Measurements from ENCODE around the gene RAD51AP2. TPM values are rescaled to one million over a fixed set of nuclear protein-coding genes. Genes with fewer than 3 reads are reported as not detected.
A peak's percentile ranks its signal among the peaks of the same experiment; 100 is the strongest.

Gene RAD51AP2
- total and polyA plus RNA-seq, 2 of the 13 experiments (the other 11 are each of a cell fraction or from before 2014, with no cell fraction given), result 0.11 to 0.12 TPM

DNA sequence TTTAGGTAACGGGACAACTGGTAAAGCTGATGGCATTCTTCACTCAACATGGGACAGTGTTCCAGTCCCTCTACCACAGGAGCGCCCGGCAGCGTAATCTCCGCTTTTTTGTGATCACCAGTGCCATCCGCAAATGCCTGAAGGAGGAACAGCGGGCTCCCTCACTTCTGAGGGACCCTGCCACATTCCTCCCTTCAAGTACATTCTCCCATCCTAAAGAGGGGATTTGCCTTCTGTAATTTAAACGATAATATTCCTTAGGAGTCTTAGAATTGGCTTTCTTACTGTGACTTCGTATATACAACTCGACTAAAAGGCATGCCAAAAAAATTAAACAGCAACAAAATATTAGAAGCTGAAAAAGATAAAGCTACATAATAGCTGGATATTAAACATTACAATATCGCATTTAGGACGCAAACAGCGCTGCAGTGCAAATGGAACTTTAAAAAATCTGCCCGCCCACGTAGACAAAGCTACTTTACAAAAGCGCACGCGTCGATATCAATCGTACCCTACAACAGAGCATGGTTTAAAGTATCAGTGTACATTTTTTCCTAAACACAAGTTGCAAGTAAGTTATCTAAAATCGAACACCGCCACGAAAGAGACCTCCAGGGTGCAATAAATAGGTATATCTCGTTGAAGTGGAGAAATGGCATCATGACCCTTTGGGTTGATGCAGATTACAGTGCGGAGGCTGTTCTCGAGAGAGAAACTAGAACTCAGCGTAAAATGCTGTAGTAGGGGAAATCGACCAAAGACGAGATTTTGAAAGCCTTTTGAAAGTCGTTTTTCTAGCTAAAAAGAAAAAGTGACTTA, 20.0 kb upstream of the RAD51AP2 start (continued):
- TF ChIP-seq, protein P1, sequence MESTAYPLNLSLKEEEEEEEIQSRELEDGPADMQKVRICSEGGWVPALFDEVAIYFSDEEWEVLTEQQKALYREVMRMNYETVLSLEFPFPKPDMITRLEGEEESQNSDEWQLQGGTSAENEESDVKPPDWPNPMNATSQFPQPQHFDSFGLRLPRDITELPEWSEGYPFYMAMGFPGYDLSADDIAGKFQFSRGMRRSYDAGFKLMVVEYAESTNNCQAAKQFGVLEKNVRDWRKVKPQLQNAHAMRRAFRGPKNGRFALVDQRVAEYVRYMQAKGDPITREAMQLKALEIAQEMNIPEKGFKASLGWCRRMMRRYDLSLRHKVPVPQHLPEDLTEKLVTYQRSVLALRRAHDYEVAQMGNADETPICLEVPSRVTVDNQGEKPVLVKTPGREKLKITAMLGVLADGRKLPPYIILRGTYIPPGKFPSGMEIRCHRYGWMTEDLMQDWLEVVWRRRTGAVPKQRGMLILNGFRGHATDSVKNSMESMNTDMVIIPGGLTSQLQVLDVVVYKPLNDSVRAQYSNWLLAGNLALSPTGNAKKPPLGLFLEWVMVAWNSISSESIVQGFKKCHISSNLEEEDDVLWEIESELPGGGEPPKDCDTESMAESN (CRISPR knock-in tag; conservative IDR thresholded peaks at IDR 0.05), result no peak
- TF ChIP-seq NCOA2 (CRISPR knock-in tag; IDR thresholded peaks at IDR 0.05), result no peak
- TF ChIP-seq RBAK (CRISPR knock-in tag; IDR thresholded peaks at IDR 0.05), result no peak
- TF ChIP-seq ZBTB3 (CRISPR knock-in tag; IDR thresholded peaks at IDR 0.05; ENCODE audit: borderline replicate concordance, low read depth), result 0 out of 2 replicates have a peak, but pooled peaks have one; percentile 64
- TF ChIP-seq, protein P2, sequence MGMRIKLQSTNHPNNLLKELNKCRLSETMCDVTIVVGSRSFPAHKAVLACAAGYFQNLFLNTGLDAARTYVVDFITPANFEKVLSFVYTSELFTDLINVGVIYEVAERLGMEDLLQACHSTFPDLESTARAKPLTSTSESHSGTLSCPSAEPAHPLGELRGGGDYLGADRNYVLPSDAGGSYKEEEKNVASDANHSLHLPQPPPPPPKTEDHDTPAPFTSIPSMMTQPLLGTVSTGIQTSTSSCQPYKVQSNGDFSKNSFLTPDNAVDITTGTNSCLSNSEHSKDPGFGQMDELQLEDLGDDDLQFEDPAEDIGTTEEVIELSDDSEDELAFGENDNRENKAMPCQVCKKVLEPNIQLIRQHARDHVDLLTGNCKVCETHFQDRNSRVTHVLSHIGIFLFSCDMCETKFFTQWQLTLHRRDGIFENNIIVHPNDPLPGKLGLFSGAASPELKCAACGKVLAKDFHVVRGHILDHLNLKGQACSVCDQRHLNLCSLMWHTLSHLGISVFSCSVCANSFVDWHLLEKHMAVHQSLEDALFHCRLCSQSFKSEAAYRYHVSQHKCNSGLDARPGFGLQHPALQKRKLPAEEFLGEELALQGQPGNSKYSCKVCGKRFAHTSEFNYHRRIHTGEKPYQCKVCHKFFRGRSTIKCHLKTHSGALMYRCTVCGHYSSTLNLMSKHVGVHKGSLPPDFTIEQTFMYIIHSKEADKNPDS (CRISPR knock-in tag; IDR thresholded peaks at IDR 0.05), result no peak
- no peak for TF ChIP-seq SYNCRIP (IDR thresholded peaks at IDR 0.05; ENCODE audit: insufficient read depth, low read depth, low read length)
- no peak for TF ChIP-seq POLR2AphosphoS2 (IDR thresholded peaks at IDR 0.05; ENCODE audit: low read depth, low read length)
- TF ChIP-seq MEF2D (CRISPR knock-in tag; IDR thresholded peaks at IDR 0.05), result 0 out of 2 replicates have a peak, but pooled peaks have one; percentile 1
- TF ChIP-seq DPF2 (CRISPR knock-in tag; IDR thresholded peaks at IDR 0.05; ENCODE audit: borderline replicate concordance, low read depth), result no peak
- TF ChIP-seq PITX1 (CRISPR knock-in tag; IDR thresholded peaks at IDR 0.05), result 0 out of 2 replicates have a peak, but pooled peaks have one; percentile 25
- TF ChIP-seq SPEN (CRISPR knock-in tag; IDR thresholded peaks at IDR 0.05; ENCODE audit: low read depth), result no peak
- peak; percentile 81; the same call in 1 of the 2 replicates for TF ChIP-seq KLF9 (CRISPR knock-in tag; IDR thresholded peaks at IDR 0.05; ENCODE audit: low read depth)
- no peak for TF ChIP-seq ZNF550 (CRISPR knock-in tag; IDR thresholded peaks at IDR 0.05; ENCODE audit: borderline replicate concordance)
- peak; percentile 26; the same call in 1 of the 2 replicates for TF ChIP-seq FOXJ3 (CRISPR knock-in tag; IDR thresholded peaks at IDR 0.05; ENCODE audit: borderline replicate concordance)
- no peak for TF ChIP-seq KLF13 (CRISPR knock-in tag; IDR thresholded peaks at IDR 0.05)
- no peak for TF ChIP-seq ZNF263 (CRISPR knock-in tag; IDR thresholded peaks at IDR 0.05)
- TF ChIP-seq, protein P3, sequence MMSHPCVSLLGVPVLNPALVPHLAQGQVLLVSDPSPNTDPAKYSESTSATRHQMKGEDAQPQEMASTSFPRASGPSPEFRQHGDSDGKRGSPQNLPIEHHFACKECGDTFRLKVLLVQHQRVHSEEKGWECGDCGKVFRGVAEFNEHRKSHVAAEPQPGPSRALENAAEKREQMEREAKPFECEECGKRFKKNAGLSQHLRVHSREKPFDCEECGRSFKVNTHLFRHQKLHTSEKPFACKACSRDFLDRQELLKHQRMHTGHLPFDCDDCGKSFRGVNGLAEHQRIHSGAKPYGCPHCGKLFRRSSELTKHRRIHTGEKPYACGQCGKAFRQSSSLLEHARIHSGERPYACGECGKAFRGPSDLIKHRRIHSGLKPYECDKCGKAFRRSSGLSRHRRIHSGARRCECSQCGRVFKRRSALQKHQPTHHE (CRISPR knock-in tag; IDR thresholded peaks at IDR 0.05; ENCODE audit: borderline replicate concordance), result no peak
- no peak for TF ChIP-seq ZNF792 (CRISPR knock-in tag; IDR thresholded peaks at IDR 0.05)
- TF ChIP-seq, protein P4, sequence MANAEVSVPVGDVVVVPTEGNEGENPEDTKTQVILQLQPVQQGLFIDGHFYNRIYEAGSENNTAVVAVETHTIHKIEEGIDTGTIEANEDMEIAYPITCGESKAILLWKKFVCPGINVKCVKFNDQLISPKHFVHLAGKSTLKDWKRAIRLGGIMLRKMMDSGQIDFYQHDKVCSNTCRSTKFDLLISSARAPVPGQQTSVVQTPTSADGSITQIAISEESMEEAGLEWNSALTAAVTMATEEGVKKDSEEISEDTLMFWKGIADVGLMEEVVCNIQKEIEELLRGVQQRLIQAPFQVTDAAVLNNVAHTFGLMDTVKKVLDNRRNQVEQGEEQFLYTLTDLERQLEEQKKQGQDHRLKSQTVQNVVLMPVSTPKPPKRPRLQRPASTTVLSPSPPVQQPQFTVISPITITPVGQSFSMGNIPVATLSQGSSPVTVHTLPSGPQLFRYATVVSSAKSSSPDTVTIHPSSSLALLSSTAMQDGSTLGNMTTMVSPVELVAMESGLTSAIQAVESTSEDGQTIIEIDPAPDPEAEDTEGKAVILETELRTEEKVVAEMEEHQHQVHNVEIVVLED (CRISPR knock-in tag; IDR thresholded peaks at IDR 0.05; ENCODE audit: borderline replicate concordance), result no peak
- TF ChIP-seq ZFAT (CRISPR knock-in tag; conservative IDR thresholded peaks at IDR 0.05), result no peak
- TF ChIP-seq NR2C2 (CRISPR knock-in tag; IDR thresholded peaks at IDR 0.05; ENCODE audit: borderline replicate concordance), result peak; percentile 20; the same call in 1 of the 2 replicates

Measured in HepG2 (cell line).